B cell (primary cell): ENCODE measurements around the gene MAGEA9B. TPM values are rescaled to one million over a fixed set of nuclear protein-coding genes. Genes with fewer than 3 reads are reported as not detected.

Source experiments
- ATAC-seq: fragments of 200-7000 bp; cut with Tn5 transposase; one replicate; pipeline ENCODE4 v1.10.0; 2021; ENCODE audit warnings: low read depth, mild to moderate bottlenecking, moderate number of reproducible peaks, moderate library complexity
- CTCF ChIA-PET: fragments of 350-600 bp; sonication (Branson Sonifier 250); formaldehyde crosslinking; loops from one replicate; lab custom pipeline; 2021; ENCODE audit warnings: antibody characterized with exemption, inconsistent platforms; lab: Charles Lee
- POLR2A ChIA-PET: fragments of 350-600 bp; sonication (Branson Sonifier 250); formaldehyde crosslinking; loops from one replicate; lab custom pipeline; 2021; ENCODE audit warnings: antibody characterized with exemption; lab: Charles Lee
- DNase-seq: peaks from one replicate; pipeline ENCODE4 v3.0.0; 2013
- H2AFZ ChIP-seq: 2 replicates; pipeline ENCODE4 v1.6.1; 2012; ENCODE audit warnings: mild to moderate bottlenecking, low read depth, low read length; ENCODE audit not compliant: insufficient read depth, poor library complexity, severe bottlenecking
- H3K27ac ChIP-seq, 2 donors: 1 replicate in 1 of 2; 2 replicates in 1 of 2; pipeline ENCODE4 v1.5.1; 2012 to 2013; ENCODE audit warnings: low read length in 2 of 2, mild to moderate bottlenecking in 2 of 2, moderate library complexity in 1 of 2
- H3K27me3 ChIP-seq, 4 experiments: fragments of 200-600 bp in 1 of 4; sonication (generic) in 1 of 4; replicated peaks in 1 of 4; 1 replicate in 2 of 4; 2 replicates in 2 of 4; pipeline versions ENCODE4 v1.6.1 to v1.7.0; 2013 to 2016; ENCODE audit warnings: low read length in 3 of 4, mild to moderate bottlenecking in 2 of 4, mixed read lengths in 1 of 4, moderate library complexity in 1 of 4; ENCODE audit not compliant: insufficient read depth in 4 of 4, control insufficient read depth in 3 of 4; ENCODE audit errors: control extremely low read depth in 1 of 4
- H3K36me3 ChIP-seq, 2 experiments: replicated peaks in 1 of 2; 1 replicate in 1 of 2; 2 replicates in 1 of 2; pipeline versions ENCODE4 v1.6.1 to v1.7.1; 2013; ENCODE audit warnings: low read length in 1 of 2; ENCODE audit not compliant: insufficient read depth in 2 of 2, control insufficient read depth in 1 of 2; ENCODE audit errors: control extremely low read depth in 1 of 2, extremely low read depth in 1 of 2
- H3K4me1 ChIP-seq, 2 donors: fragments of 200-600 bp in 1 of 2; sonication (generic) in 1 of 2; 1 replicate in 1 of 2; 2 replicates in 1 of 2; pipeline versions ENCODE4 v1.5.1 to v1.6.1; 2013 to 2017; ENCODE audit warnings: low read length in 2 of 2; ENCODE audit not compliant: control insufficient read depth in 2 of 2, insufficient read depth in 2 of 2
- H3K4me2 ChIP-seq: replicated peaks from 2 replicates; pipeline ENCODE3; 2012; ENCODE audit warnings: mild to moderate bottlenecking, low read depth, low read length; ENCODE audit not compliant: poor library complexity, severe bottlenecking
- H3K4me3 ChIP-seq, 5 experiments: fragments of 200-600 bp in 1 of 5; sonication (generic) in 1 of 5; 1 replicate in 3 of 5; 2 replicates in 2 of 5; pipeline versions ENCODE4 v1.5.1 to v1.7.0; 2011 to 2016; ENCODE audit warnings: low read length in 4 of 5, mild to moderate bottlenecking in 4 of 5, low read depth in 2 of 5, control low read depth in 1 of 5, moderate library complexity in 1 of 5; ENCODE audit not compliant: insufficient read depth in 1 of 5; ENCODE audit errors: control extremely low read depth in 1 of 5, extremely low read depth in 1 of 5
- H3K79me2 ChIP-seq: fragments of 200-600 bp; sonication (generic); one replicate; pipeline ENCODE4 v1.6.0; 2016; ENCODE audit warnings: low read length; ENCODE audit not compliant: control insufficient read depth, insufficient read depth
- H3K9ac ChIP-seq: fragments of 200-600 bp; sonication (generic); 2 replicates; pipeline ENCODE4 v1.6.1; 2017; ENCODE audit warnings: mild to moderate bottlenecking, low read length, moderate library complexity
- H3K9me3 ChIP-seq, 3 donors: one replicate each; pipeline versions ENCODE4 v1.6.1 to v1.7.1; 2013; ENCODE audit warnings: low read length in 2 of 3; ENCODE audit not compliant: control insufficient read depth in 2 of 3, insufficient read depth in 1 of 3; ENCODE audit errors: control extremely low read depth in 1 of 3
- H4K20me1 ChIP-seq: 2 replicates; pipeline ENCODE4 v1.6.0; 2012; ENCODE audit warnings: mild to moderate bottlenecking, low read length; ENCODE audit not compliant: insufficient read depth, control insufficient read depth, poor library complexity, severe bottlenecking
- H3K27ac Mint-ChIP-seq: one replicate; pipeline ENCODE4 v1.8.0; 2021; ENCODE audit warnings: mixed read lengths
- H3K27me3 Mint-ChIP-seq: one replicate; pipeline ENCODE4 v1.8.0; 2021; ENCODE audit warnings: mixed read lengths
- H3K4me1 Mint-ChIP-seq: one replicate; pipeline ENCODE4 v1.8.0; 2021; ENCODE audit warnings: mixed read lengths
- H3K4me3 Mint-ChIP-seq: one replicate; pipeline ENCODE4 v1.8.0; 2021; ENCODE audit warnings: mixed read lengths
- H3K9me3 Mint-ChIP-seq: one replicate; pipeline ENCODE4 v1.8.0; 2022; ENCODE audit warnings: mixed read lengths; ENCODE audit not compliant: insufficient read depth
- CTCF ChIP-seq: fragments of 200-600 bp; IDR thresholded peaks from one replicate; pipeline ENCODE4 v1.8.0; 2022; ENCODE audit warnings: antibody characterized with exemption, mild to moderate bottlenecking
- EZH2 ChIP-seq: IDR thresholded peaks from 2 replicates; pipeline ENCODE4 v1.6.1; 2012; ENCODE audit warnings: borderline replicate concordance, low read depth, mild to moderate bottlenecking, moderate library complexity, low read length; ENCODE audit not compliant: insufficient read depth, poor library complexity, severe bottlenecking
- WGBS: methylation state at CpG from one replicate; pipeline ENCODE4 v1.1.5; 2013; ENCODE audit warnings: missing lambda C conversion rate; ENCODE audit not compliant: insufficient coverage; 5-methylcytosine and 5-hydroxymethylcytosine counted together
- intact Hi-C: fragments of 100-400 bp; cut with micrococcal nuclease; formaldehyde crosslinking; loops from one replicate; pipeline ENCODE4 v1.10.0; 2022
- polyA plus RNA-seq: library from polyadenylated mRNA; depleted of rRNA; stranded (reverse); fragments of >200 nt; gene quantifications from 2 replicates; pipeline ENCODE4 v1.2.3, GENCODE V29; 2012
- total RNA-seq, 2 donors: library from RNA; stranded (reverse); fragments of 120-200 nt in 1 of 2; gene quantifications; 1 replicate in 1 of 2; 2 replicates in 1 of 2; pipeline versions ENCODE4 v1.2.3 to v1.2.4, GENCODE V29; 2013 to 2022

Gene MAGEA9B
- total and polyA plus RNA-seq, 2 donors (not counting 1 experiment from before 2014, with no cell fraction given) = 0.04 TPM; not detected in 1

GRCh38 chrX:149630681-149631233 lies 43.5 kb upstream of the MAGEA9B start:
- CTCF ChIA-PET = interaction anchor here (0.9 kb wide), 1 partner anchor 13 kb away, joined by 3 read pairs; no protein-coding TSS in a partner anchor
- Histone ChIP-seq H3K27me3 (no peaks in the 10 kb centered on the region), H3K79me2 (peaks cover 34% of the 10 kb centered on the region), H3K27ac (no peak overlapping the region), H3K9me3 (no peaks in the 10 kb centered on the region), H3K9ac (peak overlapping the region; percentile 63), H3K36me3 (no peaks in the 10 kb centered on the region), H3K4me1 (peaks cover 9 to 16% of the 10 kb centered on the region in 2 donors), H3K4me2 (peak overlapping the region; percentile 71), H3K4me3 (peak overlapping the region; percentile 8 to 69 (median 60)), H2AFZ (peak overlapping the region; percentile 74), H4K20me1 (peaks cover 21% of the 10 kb centered on the region)
- peaks cover 37% of the 10 kb centered on the region for H3K4me1 Mint-ChIP-seq
- TF ChIP-seq CTCF = no peak
- no peak for TF ChIP-seq EZH2
- intact Hi-C loops = no loop called here
- H3K27ac Mint-ChIP-seq = peak overlapping the region; percentile 83
- POLR2A ChIA-PET = no interaction called here
- H3K9me3 Mint-ChIP-seq = no peaks in the 10 kb centered on the region
- no peak for DNase-seq
- H3K27me3 Mint-ChIP-seq = no peaks in the 10 kb centered on the region
- ATAC-seq = no peak
- peak overlapping the region; percentile 89 for H3K4me3 Mint-ChIP-seq
- WGBS = 0% methylated on average over 5 of the region's 16 CpGs

GRCh38 chrX:149629730-149630387 lies 42.6 kb upstream of the MAGEA9B start:
- WGBS = 80% methylated on average over 2 of the region's 5 CpGs
- H3K27me3 Mint-ChIP-seq = no peaks in the 10 kb centered on the region
- no peak overlapping the region for H3K4me3 ChIP-seq
- no peak for ATAC-seq
- H3K27me3 ChIP-seq = no peaks in the 10 kb centered on the region
- peak overlapping the region; percentile 63 for H3K9ac ChIP-seq
- no peak overlapping the region for H3K27ac ChIP-seq
- TF ChIP-seq EZH2 (no peak), CTCF (no peak)
- no peak overlapping the region for H2AFZ ChIP-seq
- H3K9me3 Mint-ChIP-seq = no peaks in the 10 kb centered on the region
- ChIA-PET CTCF (no interaction called here), POLR2A (no interaction called here)
- peaks cover 21% of the 10 kb centered on the region for H4K20me1 ChIP-seq
- peaks cover 9 to 16% of the 10 kb centered on the region in 2 donors for H3K4me1 ChIP-seq
- peak overlapping the region; percentile 89 for H3K4me3 Mint-ChIP-seq
- peaks cover 45% of the 10 kb centered on the region for H3K4me1 Mint-ChIP-seq
- no peaks in the 10 kb centered on the region for H3K36me3 ChIP-seq
- no peak for DNase-seq
- H3K79me2 ChIP-seq = peaks cover 35% of the 10 kb centered on the region
- H3K27ac Mint-ChIP-seq = peak overlapping the region; percentile 39
- no peaks in the 10 kb centered on the region for H3K9me3 ChIP-seq
- intact Hi-C loops = no loop called here
- peak overlapping the region; percentile 71 for H3K4me2 ChIP-seq
